Duodenal mucosa (tissue), 2 donors: Measurements from ENCODE around the gene ABCD2.

Source experiments
- H3K27ac ChIP-seq: one replicate; pipeline ENCODE4 v1.7.0; 2013; ENCODE audit warnings: low read depth, low read length
- H3K27me3 ChIP-seq, 2 donors: one replicate each; pipeline ENCODE4 v1.7.0; 2013; ENCODE audit warnings: low read length in 2 of 2, control low read depth in 1 of 2; ENCODE audit not compliant: insufficient read depth in 2 of 2, control insufficient read depth in 1 of 2
- H3K36me3 ChIP-seq, 2 donors: one replicate each; pipeline ENCODE4 v1.7.0; 2013; ENCODE audit warnings: low read length in 2 of 2, control low read depth in 1 of 2; ENCODE audit not compliant: insufficient read depth in 2 of 2, control insufficient read depth in 1 of 2
- H3K4me1 ChIP-seq, 2 donors: one replicate each; pipeline ENCODE4 v1.7.0; 2013; ENCODE audit warnings: low read length in 2 of 2, control low read depth in 1 of 2; ENCODE audit not compliant: insufficient read depth in 2 of 2, control insufficient read depth in 1 of 2
- H3K4me3 ChIP-seq, 2 donors: one replicate each; pipeline ENCODE4 v1.7.0; 2013; ENCODE audit warnings: low read length in 2 of 2, low read depth in 1 of 2
- H3K9ac ChIP-seq, 2 donors: one replicate each; pipeline ENCODE4 v1.7.0; 2013; ENCODE audit warnings: low read length in 2 of 2, low read depth in 1 of 2
- H3K9me3 ChIP-seq, 2 donors: one replicate each; pipeline ENCODE4 v1.7.0; 2013; ENCODE audit warnings: low read length in 2 of 2, control low read depth in 1 of 2; ENCODE audit not compliant: control insufficient read depth in 1 of 2

ABCD2 gene

GRCh38 chr12:39619660-39620433 is at the start of gene ABCD2:
TSS of gene ABCD2 (minus strand) at chr12:39619803. CDS start at chr12:39619615, 188 bp downstream.
- H3K36me3 ChIP-seq = no peaks in the 10 kb centered on the region

GRCh38 chr12:39660101-39660500 is 40.5 kb upstream of the ABCD2 start:
- Histone ChIP-seq H3K9ac (no peak overlapping the region), H3K9me3 (no peaks in the 10 kb centered on the region), H3K27me3 (no peaks in the 10 kb centered on the region), H3K36me3 (no peaks in the 10 kb centered on the region), H3K4me3 (no peak overlapping the region), H3K27ac (no peak overlapping the region), H3K4me1 (no peaks in the 10 kb centered on the region)

More at GRCh38 chr12:39619660-39620433, at the start of gene ABCD2:
- Histone ChIP-seq H3K4me1 (peaks cover 0 to 3% of the 10 kb centered on the region in 2 donors), H3K27ac (no peak within 1 kb of the TSS), H3K27me3 (no peaks in the 10 kb centered on the region), H3K9me3 (no peaks in the 10 kb centered on the region), H3K4me3 (peak within 1 kb of the TSS; percentile 67 to 68), H3K9ac (peak within 1 kb of the TSS; percentile 51 to 52)

GRCh38 chr12:39647383-39647782 is 27.8 kb upstream of the ABCD2 start:
- Histone ChIP-seq H3K4me3 (no peak overlapping the region), H3K27me3 (no peaks in the 10 kb centered on the region), H3K4me1 (no peaks in the 10 kb centered on the region), H3K36me3 (no peaks in the 10 kb centered on the region), H3K27ac (no peak overlapping the region), H3K9me3 (no peaks in the 10 kb centered on the region), H3K9ac (no peak overlapping the region)

- Histone ChIP-seq H3K27ac (no peak overlapping the region), H3K27me3 (no peaks in the 10 kb centered on the region), H3K4me3 (no peak overlapping the region), H3K9ac (no peak overlapping the region), H3K4me1 (no peaks in the 10 kb centered on the region), H3K9me3 (no peaks in the 10 kb centered on the region), H3K36me3 (no peaks in the 10 kb centered on the region)
Measured at GRCh38 chr12:39646963-39647362, 27.4 kb upstream of the ABCD2 start.

- Histone ChIP-seq H3K36me3 (no peaks in the 10 kb centered on the region), H3K4me1 (no peaks in the 10 kb centered on the region), H3K9me3 (no peaks in the 10 kb centered on the region), H3K27ac (no peak overlapping the region), H3K27me3 (no peaks in the 10 kb centered on the region), H3K9ac (no peak overlapping the region), H3K4me3 (no peak overlapping the region)
Measured at GRCh38 chr12:39643052-39643451, 23.4 kb upstream of the ABCD2 start.

- no peak overlapping the region for H3K9ac ChIP-seq
- no peaks in the 10 kb centered on the region for H3K36me3 ChIP-seq
- H3K27me3 ChIP-seq = no peaks in the 10 kb centered on the region
- H3K4me3 ChIP-seq = no peak overlapping the region
- no peak overlapping the region for H3K27ac ChIP-seq
- no peaks in the 10 kb centered on the region for H3K9me3 ChIP-seq
- H3K4me1 ChIP-seq = no peaks in the 10 kb centered on the region
Measured at GRCh38 chr12:39638840-39639239, 19.2 kb upstream of the ABCD2 start.

- no peaks in the 10 kb centered on the region for H3K9me3 ChIP-seq
- no peak overlapping the region for H3K9ac ChIP-seq
- no peaks in the 10 kb centered on the region for H3K4me1 ChIP-seq
- no peak overlapping the region for H3K4me3 ChIP-seq
- no peaks in the 10 kb centered on the region for H3K27me3 ChIP-seq
- no peak overlapping the region for H3K27ac ChIP-seq
- no peaks in the 10 kb centered on the region for H3K36me3 ChIP-seq
Measured at GRCh38 chr12:39638178-39638577, 18.6 kb upstream of the ABCD2 start.

- no peaks in the 10 kb centered on the region for H3K27me3 ChIP-seq
- no peaks in the 10 kb centered on the region for H3K9me3 ChIP-seq
- H3K4me1 ChIP-seq = no peaks in the 10 kb centered on the region
- no peak overlapping the region for H3K27ac ChIP-seq
- H3K9ac ChIP-seq = no peak overlapping the region
- no peaks in the 10 kb centered on the region for H3K36me3 ChIP-seq
- H3K4me3 ChIP-seq = no peak overlapping the region
Measured at GRCh38 chr12:39632670-39633069, 13.1 kb upstream of the ABCD2 start.

GRCh38 chr12:39628836-39629235 is 9.2 kb upstream of the ABCD2 start:
- H3K27me3 ChIP-seq = no peaks in the 10 kb centered on the region
- no peaks in the 10 kb centered on the region for H3K9me3 ChIP-seq
- no peak overlapping the region for H3K27ac ChIP-seq
- H3K9ac ChIP-seq = no peak overlapping the region
- H3K4me3 ChIP-seq = no peak overlapping the region
- H3K4me1 ChIP-seq = no peaks in the 10 kb centered on the region
- H3K36me3 ChIP-seq = no peaks in the 10 kb centered on the region

- H3K4me3 ChIP-seq = no peak overlapping the region
- H3K4me1 ChIP-seq = no peaks in the 10 kb centered on the region
- no peak overlapping the region for H3K27ac ChIP-seq
- H3K9me3 ChIP-seq = no peaks in the 10 kb centered on the region
- no peaks in the 10 kb centered on the region for H3K36me3 ChIP-seq
- no peak overlapping the region for H3K9ac ChIP-seq
- no peaks in the 10 kb centered on the region for H3K27me3 ChIP-seq
Measured at GRCh38 chr12:39627914-39628313, 8.3 kb upstream of the ABCD2 start.
